DND-41 (cell line): Measurements from ENCODE around the gene NGFR.

Experiments used
- ATAC-seq: fragments of 200-7000 bp; cut with Tn5 transposase; 3 replicates; pipeline ENCODE4 v1.9.1; 2021; ENCODE audit warnings: low read depth; ENCODE audit not compliant: insufficient read depth
- DNase-seq: peaks from one replicate; pipeline ENCODE4 v3.0.0-alpha.2; 2020
- H2AFZ ChIP-seq: 2 replicates; pipeline ENCODE4 v1.6.0; 2012; ENCODE audit warnings: low read depth, low read length
- H3K27ac ChIP-seq: 2 replicates; pipeline ENCODE4 v1.5.1; 2012; ENCODE audit warnings: low read length, inconsistent platforms
- H3K27me3 ChIP-seq: fragments of 200-600 bp; sonication (generic); 2 replicates; pipeline ENCODE4 v1.6.0; 2012; ENCODE audit warnings: low read length, mild to moderate bottlenecking, inconsistent platforms; ENCODE audit not compliant: insufficient read depth, poor library complexity
- H3K36me3 ChIP-seq: 2 replicates; pipeline ENCODE4 v1.5.1; 2012; ENCODE audit warnings: low read length, inconsistent platforms; ENCODE audit not compliant: insufficient read depth
- H3K4me1 ChIP-seq: 2 replicates; pipeline ENCODE4 v1.5.1; 2012; ENCODE audit warnings: mild to moderate bottlenecking, low read length; ENCODE audit not compliant: insufficient read depth
- H3K4me2 ChIP-seq: 2 replicates; pipeline ENCODE4 v1.6.0; 2012; ENCODE audit warnings: mild to moderate bottlenecking, moderate library complexity, low read length, inconsistent platforms; ENCODE audit not compliant: insufficient read depth
- H3K4me3 ChIP-seq, 2 experiments: fragments of 200-600 bp in 1 of 2; shearing (Covaris generic) in 1 of 2; 2 replicates each; pipeline ENCODE4 v1.5.1; 2012 to 2016; ENCODE audit warnings: inconsistent platforms in 2 of 2, low read length in 2 of 2, mild to moderate bottlenecking in 2 of 2, low read depth in 1 of 2, moderate library complexity in 1 of 2
- H3K79me2 ChIP-seq: 2 replicates; pipeline ENCODE4 v1.6.0; 2012; ENCODE audit warnings: low read length, inconsistent platforms; ENCODE audit not compliant: insufficient read depth
- H3K9ac ChIP-seq: 2 replicates; pipeline ENCODE4 v1.6.0; 2012; ENCODE audit warnings: low read depth, mild to moderate bottlenecking, inconsistent platforms, low read length, moderate library complexity
- H3K9me3 ChIP-seq: 2 replicates; pipeline ENCODE4 v1.5.1; 2012; ENCODE audit warnings: low read length, moderate library complexity, mild to moderate bottlenecking, inconsistent platforms; ENCODE audit not compliant: insufficient read depth, severe bottlenecking
- H4K20me1 ChIP-seq: 2 replicates; pipeline ENCODE4 v1.6.0; 2012; ENCODE audit warnings: low read length; ENCODE audit not compliant: insufficient read depth
- CTCF ChIP-seq: IDR thresholded peaks from 2 replicates; pipeline ENCODE4 v1.5.1; 2012; ENCODE audit warnings: borderline replicate concordance, low read length, moderate library complexity, mild to moderate bottlenecking; ENCODE audit not compliant: poor library complexity, severe bottlenecking; ENCODE audit errors: extremely low read depth
- EZH2 ChIP-seq: IDR thresholded peaks from 3 replicates; pipeline ENCODE4 v1.6.1; 2012; ENCODE audit warnings: borderline replicate concordance, low read depth, mild to moderate bottlenecking, moderate library complexity, low read length, inconsistent platforms; ENCODE audit not compliant: severe bottlenecking

The NGFR gene

GRCh38 chr17:49469831-49470810 lies 25.0 kb upstream of the NGFR start:
- DNase-seq = no peak
- no peaks in the 10 kb centered on the region for H3K79me2 ChIP-seq

GRCh38 chr17:49471089-49471683 lies 23.9 kb upstream of the NGFR start:
- DNase-seq (no peak), ATAC-seq (no peak)
- Histone ChIP-seq H3K4me1 (no peaks in the 10 kb centered on the region), H3K4me3 (no peak overlapping the region), H3K27ac (no peak overlapping the region), H3K79me2 (no peaks in the 10 kb centered on the region), H3K9ac (no peak overlapping the region), H4K20me1 (0 out of 2 replicates have a peak, but pooled peaks cover 2% of the 10 kb centered on the region), H3K9me3 (no peaks in the 10 kb centered on the region), H3K36me3 (no peaks in the 10 kb centered on the region), H3K27me3 (peaks cover 25% of the 10 kb centered on the region), H3K4me2 (no peak overlapping the region), H2AFZ (no peak overlapping the region)
- TF ChIP-seq EZH2 = no peak
- TF ChIP-seq CTCF = no peak

More at GRCh38 chr17:49469831-49470810, 25.0 kb upstream of the NGFR start:
- Histone ChIP-seq H3K9me3 (no peaks in the 10 kb centered on the region), H3K27ac (no peak overlapping the region), H3K4me3 (no peak overlapping the region), H3K27me3 (peaks cover 23% of the 10 kb centered on the region), H3K4me2 (no peak overlapping the region), H4K20me1 (0 out of 2 replicates have a peak, but pooled peaks cover 2% of the 10 kb centered on the region), H3K36me3 (no peaks in the 10 kb centered on the region), H2AFZ (no peak overlapping the region), H3K9ac (no peak overlapping the region), H3K4me1 (no peaks in the 10 kb centered on the region)
- no peak for ATAC-seq
- TF ChIP-seq CTCF (no peak), EZH2 (no peak)

- no peak for ATAC-seq
- Histone ChIP-seq H3K27me3 (peaks cover 23% of the 10 kb centered on the region), H3K9me3 (no peaks in the 10 kb centered on the region), H3K79me2 (no peaks in the 10 kb centered on the region), H3K4me2 (no peak overlapping the region), H3K4me1 (no peaks in the 10 kb centered on the region), H4K20me1 (no peaks in the 10 kb centered on the region), H3K9ac (no peak overlapping the region), H2AFZ (no peak overlapping the region), H3K36me3 (no peaks in the 10 kb centered on the region), H3K27ac (no peak overlapping the region), H3K4me3 (no peak overlapping the region)
- TF ChIP-seq CTCF = no peak
- TF ChIP-seq EZH2 = no peak
- no peak for DNase-seq
These were observed 23.3 kb upstream of the NGFR start for GRCh38 chr17:49471769-49472168.
